DMS79 treated with DMSO at 0.1 percent for 48 hours (cell line): Measurements from ENCODE around the gene KCNJ16.
"Not testable (repeated sequence)": the region's sequence is repeated elsewhere in the genome, so short reads cannot be mapped to it uniquely, and the experiment has no call there.

Experiments
- DNase-seq: peaks from one replicate; lab custom pipeline; 2025; lab: John Stamatoyannopoulos, UW

KCNJ16 gene

GRCh38 chr17:70074956-70075355 lies at the start of gene KCNJ16:
KCNJ16 (plus strand) TSS chr17:70075225; CDS start chr17:70132088, 56,863 bp downstream.
- no peak for DNase-seq

GRCh38 chr17:70028397-70028796 lies 46.6 kb upstream of the KCNJ16 start:
- no peak for DNase-seq

- no peak for DNase-seq
Measured at GRCh38 chr17:70028978-70029767, 45.9 kb upstream of the KCNJ16 start.

- DNase-seq = no peak
Measured at GRCh38 chr17:70030371-70030770, 44.7 kb upstream of the KCNJ16 start.

- DNase-seq = no peak
Measured at GRCh38 chr17:70031341-70031740, 43.7 kb upstream of the KCNJ16 start.

GRCh38 chr17:70033165-70033564 lies 41.9 kb upstream of the KCNJ16 start:
- no peak for DNase-seq

- no peak for DNase-seq
Measured at GRCh38 chr17:70034158-70034557, 40.9 kb upstream of the KCNJ16 start.

GRCh38 chr17:70037498-70037897 lies 37.5 kb upstream of the KCNJ16 start:
- no peak for DNase-seq

GRCh38 chr17:70040336-70040735 lies 34.7 kb upstream of the KCNJ16 start:
- no peak for DNase-seq

GRCh38 chr17:70041061-70041460 lies 34.0 kb upstream of the KCNJ16 start:
- no peak for DNase-seq

- DNase-seq = no peak
Measured at GRCh38 chr17:70041540-70041939, 33.5 kb upstream of the KCNJ16 start.

- DNase-seq = not testable (repeated sequence)
Measured at GRCh38 chr17:70045780-70046179, 29.2 kb upstream of the KCNJ16 start.

GRCh38 chr17:70047619-70048419 lies 27.2 kb upstream of the KCNJ16 start:
- no peak for DNase-seq

GRCh38 chr17:70049801-70050591 lies 25.0 kb upstream of the KCNJ16 start:
- no peak for DNase-seq

GRCh38 chr17:70050931-70051330 lies 24.1 kb upstream of the KCNJ16 start:
- no peak for DNase-seq

GRCh38 chr17:70053241-70054234 lies 21.5 kb upstream of the KCNJ16 start:
- no peak for DNase-seq

GRCh38 chr17:70055000-70055399 lies 20.0 kb upstream of the KCNJ16 start:
- DNase-seq = no peak

- no peak for DNase-seq
Measured at GRCh38 chr17:70059071-70059470, 16.0 kb upstream of the KCNJ16 start.

GRCh38 chr17:70059649-70060048 lies 15.4 kb upstream of the KCNJ16 start:
- no peak for DNase-seq

- no peak for DNase-seq
Measured at GRCh38 chr17:70060415-70060814, 14.6 kb upstream of the KCNJ16 start.

- DNase-seq = no peak
Measured at GRCh38 chr17:70067134-70067533, 7.9 kb upstream of the KCNJ16 start.
